Peyer's patch (tissue), 4 donors: ENCODE measurements around the gene GNAI3. TPM values are rescaled to one million over a fixed set of nuclear protein-coding genes. Genes with fewer than 3 reads are reported as not detected.

Experiments
- DNase-seq, 3 donors: peaks; one replicate each; pipeline ENCODE4 v3.0.0-alpha.2; 2017 to 2019
- H3K27ac ChIP-seq, 4 donors: fragments of 200-600 bp; sonication (generic); one replicate each; pipeline ENCODE4 v1.5.1; 2016 to 2019
- H3K27me3 ChIP-seq, 2 donors: fragments of 200-600 bp; sonication (generic); one replicate each; pipeline ENCODE4 v1.5.1; 2019
- H3K36me3 ChIP-seq, 3 donors: fragments of 200-600 bp; sonication (generic); one replicate each; pipeline ENCODE4 v1.5.1; 2016 to 2019
- H3K4me1 ChIP-seq, 4 donors: fragments of 200-600 bp; sonication (generic); one replicate each; pipeline ENCODE4 v1.5.1; 2016 to 2019
- H3K4me3 ChIP-seq, 4 donors: fragments of 200-600 bp; sonication (generic); 1 replicate in 3 of 4; 2 replicates in 1 of 4; pipeline ENCODE4 v1.5.1; 2016 to 2019; ENCODE audit warnings: mild to moderate bottlenecking in 1 of 4
- H3K9me3 ChIP-seq, 4 donors: fragments of 200-600 bp; sonication (generic); one replicate each; pipeline ENCODE4 v1.5.1; 2016 to 2019; ENCODE audit warnings: mild to moderate bottlenecking in 1 of 4
- CTCF ChIP-seq, 6 experiments: fragments of 450-650 bp in 4 of 6; fragments of 200-600 bp in 2 of 6; sonication (generic) in 1 of 6; IDR thresholded peaks; one replicate each; pipeline ENCODE4 v1.5.1; 2017 to 2019; ENCODE audit warnings: antibody characterized with exemption in 6 of 6, mild to moderate bottlenecking in 3 of 6, moderate library complexity in 1 of 6
- POLR2A ChIP-seq, 2 donors: fragments of 450-650 bp; IDR thresholded peaks; one replicate each; pipeline ENCODE4 v1.5.1; 2017; ENCODE audit warnings: antibody characterized with exemption in 2 of 2, mild to moderate bottlenecking in 2 of 2, moderate library complexity in 2 of 2
- total RNA-seq, 4 donors: library from RNA; depleted of rRNA; stranded (reverse); fragments of >200 nt; gene quantifications; one replicate each; pipeline ENCODE4 v1.1.0, GENCODE V29; 2016

The GNAI3 gene
- total RNA-seq, 4 donors from 2014 or later = 4.1 to 6.8 (median 5.8) TPM

- Histone ChIP-seq H3K27me3 (no peaks in the 10 kb centered on the region), H3K4me1 (peaks cover 3 to 33% (median 14%) of the 10 kb centered on the region in 4 donors), H3K27ac (no peak overlapping the region), H3K36me3 (peaks cover 0 to 56% (median 0%) of the 10 kb centered on the region in 3 donors), H3K9me3 (no peaks in the 10 kb centered on the region), H3K4me3 (no peak overlapping the region)
- TF ChIP-seq CTCF (IDR thresholded peaks at IDR 0.05) (no peak), POLR2A (IDR thresholded peaks at IDR 0.05) (no peak)
- DNase-seq = no peak
Observed at GRCh38 chr1:109627692-109628399, 79.4 kb downstream of the GNAI3 start.

- TF ChIP-seq CTCF (IDR thresholded peaks at IDR 0.05) (no peak), POLR2A (IDR thresholded peaks at IDR 0.05) (no peak)
Observed at GRCh38 chr1:109628540-109629321, 80.3 kb downstream of the GNAI3 start.

GRCh38 chr1:109629372-109630030, 81.1 kb downstream of the GNAI3 start:
- peaks cover 0 to 27% (median 3%) of the 10 kb centered on the region in 4 donors for H3K4me1 ChIP-seq
- peaks cover 0 to 56% (median 0%) of the 10 kb centered on the region in 3 donors for H3K36me3 ChIP-seq
- no peaks in the 10 kb centered on the region for H3K9me3 ChIP-seq
- no peaks in the 10 kb centered on the region for H3K27me3 ChIP-seq
- H3K27ac ChIP-seq = no peak overlapping the region
- H3K4me3 ChIP-seq = no peak overlapping the region
- TF ChIP-seq POLR2A (IDR thresholded peaks at IDR 0.05) (no peak), CTCF (IDR thresholded peaks at IDR 0.05) (no peak)
- DNase-seq = no peak

More at GRCh38 chr1:109628540-109629321, 80.3 kb downstream of the GNAI3 start:
- Histone ChIP-seq H3K36me3 (peaks cover 0 to 56% (median 0%) of the 10 kb centered on the region in 3 donors), H3K4me1 (peaks cover 3 to 35% (median 8%) of the 10 kb centered on the region in 4 donors), H3K27me3 (no peaks in the 10 kb centered on the region), H3K27ac (no peak overlapping the region), H3K4me3 (no peak overlapping the region), H3K9me3 (no peaks in the 10 kb centered on the region)
- DNase-seq = no peak

- H3K9me3 ChIP-seq = no peaks in the 10 kb centered on the region
- peaks cover 0 to 56% (median 0%) of the 10 kb centered on the region in 3 donors for H3K36me3 ChIP-seq
- H3K4me3 ChIP-seq = no peak overlapping the region
- H3K27me3 ChIP-seq = no peaks in the 10 kb centered on the region
- peak in 2 of 3 donors; percentile 46 to 49 for DNase-seq
- peaks cover 0 to 20% (median 2%) of the 10 kb centered on the region in 4 donors for H3K4me1 ChIP-seq
- no peak overlapping the region for H3K27ac ChIP-seq
- no peak for TF ChIP-seq POLR2A (IDR thresholded peaks at IDR 0.05)
- peak in 2 of 6 experiments; percentile 50 to 54 for TF ChIP-seq CTCF (IDR thresholded peaks at IDR 0.05)
Observed at GRCh38 chr1:109630081-109630897, 81.9 kb downstream of the GNAI3 start.
